Measurements from ENCODE around the gene GUCY2C. TPM values are rescaled to one million over a fixed set of nuclear protein-coding genes. Genes with fewer than 3 reads are reported as not detected.
"Not testable (repeated sequence)": the region's sequence is repeated elsewhere in the genome, so short reads cannot be mapped to it uniquely, and the experiment has no call there.

GUCY2C gene
- polyA plus RNA-seq (ENCODE audit: insufficient read length), result 0.32 TPM

DNA sequence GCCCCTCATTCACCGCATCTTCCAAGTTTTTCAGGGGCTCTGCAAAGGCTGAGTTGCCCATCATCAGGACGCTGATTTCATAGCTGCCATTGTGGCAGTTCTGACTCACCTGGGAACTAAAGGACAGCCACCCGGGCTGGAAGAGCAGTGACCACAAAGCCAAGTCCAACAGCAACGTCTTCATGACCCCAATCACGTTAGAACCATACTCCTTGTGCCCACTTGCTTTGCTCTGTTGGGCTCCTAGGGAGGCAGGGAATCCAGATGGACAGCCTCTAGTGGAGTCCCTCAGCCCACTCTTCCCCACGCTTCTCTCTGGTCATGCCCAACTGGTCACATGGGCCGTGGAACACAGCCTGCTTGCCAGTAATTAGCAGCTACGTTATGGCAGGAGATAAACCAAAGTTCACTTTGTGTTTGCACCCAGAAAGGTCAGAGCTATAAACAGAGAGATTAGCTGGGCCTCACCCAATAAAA is at the start of gene GUCY2C:
GUCY2C (minus strand) TSS at position 335 of the 477 bp plus-strand sequence; CDS start at position 184, 151 bp downstream.
- DNase-seq, result no peak

GRCh38 chr12:14743061-14743460 is 46.7 kb upstream of the GUCY2C start:
- DNase-seq, result no peak

GRCh38 chr12:14741942-14742341 is 45.5 kb upstream of the GUCY2C start:
- DNase-seq, result no peak

GRCh38 chr12:14741153-14741552 is 44.8 kb upstream of the GUCY2C start:
- no peak for DNase-seq

GRCh38 chr12:14736441-14736840 is 40.0 kb upstream of the GUCY2C start:
- DNase-seq, result not testable (repeated sequence)

DNA sequence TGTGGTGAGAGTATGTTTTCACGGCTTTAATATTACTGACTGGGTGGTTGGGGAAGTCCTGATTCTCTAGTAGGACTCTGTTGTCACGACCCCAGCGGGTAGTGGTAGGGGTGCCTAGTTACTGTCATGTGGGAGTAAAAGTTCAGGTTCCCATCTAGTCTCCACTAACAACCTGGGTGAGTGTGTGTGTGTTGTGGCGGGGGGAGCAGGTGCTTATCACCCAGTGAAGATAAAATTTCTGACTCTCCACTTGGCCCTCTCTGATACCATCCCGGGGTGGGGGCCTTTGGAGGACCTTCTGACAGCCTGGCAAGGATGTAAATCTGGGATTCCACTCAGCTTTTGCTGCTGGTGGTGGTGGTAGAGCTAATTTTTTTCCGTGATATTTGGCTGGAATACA is 35.4 kb upstream of the GUCY2C start:
- no peak for DNase-seq

GRCh38 chr12:14729586-14729985 is 33.2 kb upstream of the GUCY2C start:
- no peak for DNase-seq

DNA sequence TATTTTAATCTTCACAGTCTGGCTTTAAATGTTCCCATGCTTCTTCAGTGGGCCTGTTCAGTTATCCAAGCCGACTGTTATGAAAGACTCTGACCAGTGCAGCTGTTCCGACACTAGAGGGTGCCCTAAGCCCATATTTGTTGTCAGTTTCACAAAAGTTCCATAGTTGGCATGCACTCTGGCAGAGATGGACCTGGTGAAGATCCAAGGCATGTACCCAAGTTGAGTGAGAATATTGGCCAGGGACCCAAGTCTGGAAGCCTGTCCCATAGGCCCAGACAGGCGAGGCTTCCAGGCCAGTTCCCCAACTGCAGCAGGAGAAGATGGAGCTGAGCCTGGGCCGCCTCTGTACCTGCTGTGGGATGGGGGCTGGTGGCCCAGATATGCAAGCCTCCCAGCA is 27.4 kb upstream of the GUCY2C start:
- no peak for DNase-seq

DNA sequence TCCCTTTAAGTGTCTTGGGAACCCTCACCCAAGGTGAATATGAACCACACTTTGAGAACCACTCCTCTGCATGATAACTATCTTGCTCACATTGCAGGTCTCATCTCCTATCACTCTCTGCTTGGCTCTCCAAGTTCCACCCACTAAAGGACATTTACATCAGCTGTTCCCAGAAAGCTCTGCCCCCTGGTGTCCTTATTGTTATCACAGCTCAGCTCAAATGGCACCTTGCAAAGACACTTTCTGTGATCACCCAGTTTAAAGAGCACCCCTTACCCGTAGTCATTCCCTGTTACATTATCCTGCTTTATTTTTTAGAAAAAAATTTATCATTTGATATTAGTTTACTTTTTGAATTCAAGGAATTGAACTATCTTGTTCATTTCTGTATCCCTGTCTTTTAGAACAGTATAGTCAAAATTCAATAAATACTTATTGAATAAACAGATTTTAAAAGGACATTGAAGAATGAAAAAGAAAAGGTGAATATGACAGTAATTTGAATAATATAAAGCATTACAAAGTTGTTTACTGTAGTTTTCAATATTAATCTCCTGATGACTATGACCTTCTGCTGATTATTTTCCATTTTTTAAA is 20.5 kb upstream of the GUCY2C start:
- peak; percentile 8 for DNase-seq

GRCh38 chr12:14714437-14714836 is 18.0 kb upstream of the GUCY2C start:
- DNase-seq, result no peak

GRCh38 chr12:14710632-14711320 is 14.4 kb upstream of the GUCY2C start:
- peak; percentile 15 for DNase-seq

DNA sequence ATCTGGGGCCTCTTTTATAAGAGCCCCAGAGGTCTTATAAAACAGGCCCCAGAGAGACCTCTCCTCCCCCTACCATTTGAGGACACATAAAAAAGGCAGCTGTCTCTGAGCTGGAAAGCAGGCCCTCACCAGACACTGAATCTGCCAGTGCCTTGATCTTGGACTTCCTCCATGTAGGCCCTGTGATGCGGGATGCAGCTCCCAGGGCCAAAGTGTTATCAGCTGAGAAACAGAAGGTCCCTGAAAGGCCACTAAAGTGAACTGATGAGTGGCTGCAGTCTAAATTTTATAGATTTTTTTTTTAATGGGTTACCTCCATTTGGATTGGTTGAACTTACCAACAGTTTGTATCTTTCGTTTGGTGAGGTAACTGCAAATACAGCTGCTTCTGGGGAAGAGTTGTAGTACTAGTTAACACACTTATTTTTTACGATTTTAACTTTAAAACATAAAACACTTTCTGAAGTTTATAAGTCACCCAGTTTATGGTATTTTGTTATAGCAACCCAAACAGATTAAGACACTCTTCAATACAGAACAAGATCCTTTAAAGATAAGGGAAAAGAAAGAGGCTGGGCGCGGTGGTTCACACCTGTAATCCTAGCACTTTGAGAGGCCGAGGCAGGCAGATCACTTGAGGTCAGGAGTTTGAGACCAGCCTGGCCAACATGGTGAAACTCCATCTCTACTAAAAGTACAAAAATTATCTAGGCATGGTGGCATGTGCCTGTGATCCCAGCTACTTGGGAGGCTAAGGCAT is 5.6 kb upstream of the GUCY2C start:
- DNase-seq, result no peak

DNA sequence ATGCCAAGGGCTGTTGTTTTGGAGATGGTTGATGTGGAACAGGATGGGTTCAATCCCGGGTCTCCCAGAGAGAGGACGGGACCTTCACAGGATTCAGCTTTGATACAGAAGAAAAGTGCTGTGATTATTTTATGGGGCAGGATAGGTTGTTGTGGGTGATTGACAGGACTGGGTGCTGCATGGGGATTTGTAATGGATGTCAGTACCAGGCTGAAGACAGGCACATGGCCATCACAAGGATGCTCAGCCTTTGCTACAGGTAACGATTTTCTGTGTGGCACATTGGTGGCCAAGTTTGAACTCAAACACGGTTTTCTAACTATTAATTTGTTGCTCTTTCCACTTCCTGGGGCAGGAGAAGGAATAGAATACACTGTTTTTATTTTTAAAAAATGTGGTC is 4.5 kb upstream of the GUCY2C start:
- DNase-seq, result no peak

- no peak for DNase-seq
These were observed 3.5 kb upstream of the GUCY2C start for GRCh38 chr12:14699923-14700322.

DNA sequence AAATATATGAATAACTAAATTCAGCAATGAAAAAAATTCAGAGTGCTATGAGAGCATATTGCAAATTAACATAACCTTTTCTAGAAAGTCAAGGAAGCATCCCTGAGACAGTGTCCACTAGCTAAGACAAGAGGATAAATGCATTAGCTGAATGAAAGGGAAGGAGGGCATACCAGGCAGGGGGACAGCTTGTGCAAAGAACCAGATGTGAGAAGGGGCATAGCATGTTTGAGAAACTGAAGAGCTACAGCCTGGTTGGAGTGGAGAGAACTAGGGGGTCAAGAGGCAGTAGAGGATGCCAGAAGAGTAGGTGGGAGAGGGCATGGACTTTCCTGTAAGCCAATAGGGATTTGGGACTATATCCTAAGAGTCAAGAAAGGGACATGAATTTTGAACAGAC is 2.2 kb upstream of the GUCY2C start:
- DNase-seq, result no peak

GRCh38 chr12:14695715-14696141 is 671 bp downstream of the GUCY2C start:
- no peak for DNase-seq

DNA sequence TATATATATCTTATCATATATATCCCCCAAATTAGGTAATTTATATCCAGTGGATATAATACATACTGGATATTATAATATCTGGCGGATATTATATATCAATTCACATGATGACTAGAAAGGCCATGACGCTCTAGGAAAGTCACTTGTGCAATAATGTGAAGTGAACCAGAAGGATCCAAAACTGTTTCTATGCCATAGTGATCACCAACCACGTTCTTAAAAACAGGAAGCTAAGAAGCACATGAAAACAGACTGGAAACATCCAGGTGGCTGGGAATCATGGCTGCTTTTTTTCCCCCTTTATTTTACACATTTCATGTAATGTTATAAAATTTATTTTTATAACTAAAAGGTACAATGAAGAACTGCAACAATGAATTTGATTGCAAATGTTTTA is 1.4 kb downstream of the GUCY2C start:
- DNase-seq, result no peak

DNA sequence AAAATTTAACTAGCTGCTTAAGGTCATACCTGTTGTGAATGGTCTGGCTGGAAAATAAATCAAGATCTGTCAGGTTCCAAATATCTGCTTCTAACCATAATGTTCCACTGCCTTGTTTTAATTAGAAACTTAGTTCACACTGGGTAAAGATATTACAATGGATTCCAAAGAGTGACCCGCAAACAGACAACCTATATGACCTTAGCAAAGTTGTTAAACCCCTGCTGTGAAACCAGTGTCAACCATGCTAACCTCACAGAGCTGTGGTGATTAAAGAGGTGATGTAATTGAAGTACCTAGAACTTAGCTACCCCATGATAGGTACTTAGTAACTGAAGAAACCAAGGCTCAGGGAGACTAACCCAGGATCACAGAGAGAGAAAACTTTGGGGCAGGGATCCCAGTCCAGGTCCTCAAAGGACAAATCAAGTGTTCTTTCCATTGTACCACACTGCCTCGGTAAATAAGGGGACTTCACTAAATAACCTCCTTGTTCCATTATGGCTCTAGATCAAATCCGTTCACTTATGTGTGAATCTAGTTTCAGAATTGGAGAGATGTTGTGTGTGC is 2.2 kb downstream of the GUCY2C start:
- DNase-seq, result no peak

DNA sequence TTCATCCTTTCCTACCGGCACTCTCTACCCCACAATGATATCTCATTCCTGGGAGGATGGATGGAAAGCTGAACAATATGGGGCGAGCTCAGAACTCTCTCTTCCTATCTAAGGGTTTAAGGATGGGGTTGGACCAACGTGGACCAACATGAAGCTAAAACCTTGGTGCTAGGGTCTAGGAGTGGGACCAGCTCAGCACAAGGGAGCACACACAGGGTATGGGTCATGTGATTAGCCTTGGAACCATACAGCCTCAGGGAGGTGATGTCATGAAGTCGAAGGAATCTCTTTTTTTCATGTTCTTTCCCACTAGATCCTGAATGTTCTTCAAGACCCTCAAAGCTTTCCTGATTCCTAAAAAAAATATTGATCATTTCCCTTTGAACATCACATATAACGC is 3.3 kb downstream of the GUCY2C start:
- DNase-seq, result no peak

- peak; percentile 49 for DNase-seq
These were observed 4.8 kb downstream of the GUCY2C start for GRCh38 chr12:14691560-14691959.

GRCh38 chr12:14689996-14690395 is 6.4 kb downstream of the GUCY2C start:
- DNase-seq, result no peak

- DNase-seq, result no peak
These were observed 7.3 kb downstream of the GUCY2C start for GRCh38 chr12:14689144-14689543.

DNA sequence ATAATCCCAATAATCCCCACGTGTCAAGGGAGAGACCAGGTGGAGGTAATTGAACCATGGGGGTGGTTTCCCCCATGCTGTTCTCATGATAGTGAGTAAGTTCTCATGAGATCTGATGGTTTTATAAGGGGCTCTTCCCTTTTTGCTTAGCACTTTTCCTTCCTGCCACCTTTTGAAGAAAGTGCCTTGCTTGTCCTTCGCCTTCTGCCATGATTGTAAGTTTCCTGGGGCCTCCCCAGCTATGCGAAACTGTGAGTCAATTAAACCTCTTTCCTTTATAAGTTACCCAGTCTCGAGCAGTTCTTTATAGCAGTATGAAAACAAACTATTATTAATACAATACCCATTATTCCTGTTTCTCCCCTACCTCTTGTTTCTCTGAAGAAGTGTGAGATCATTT is 14.2 kb downstream of the GUCY2C start:
- not testable (repeated sequence) for DNase-seq
